GM21423 (cell line): ENCODE measurements around the gene ZNF417.
"Not testable (repeated sequence)": the region's sequence is repeated elsewhere in the genome, so short reads cannot be mapped to it uniquely, and the experiment has no call there.

ENCODE experiments used
- ATAC-seq: cut with Tn5 transposase; IDR thresholded peaks from one replicate; pipeline ENCODE4 v1.9.1; 2021; ENCODE audit warnings: mild to moderate bottlenecking, moderate library complexity; ENCODE audit not compliant: unreplicated experiment

The ZNF417 gene

GRCh38 chr19:57916168-57916995, at the start of gene ZNF417:
ZNF417 (minus strand) TSS chr19:57916592; CDS start chr19:57916411, 181 bp downstream.
- ATAC-seq = peak; percentile 98

DNA sequence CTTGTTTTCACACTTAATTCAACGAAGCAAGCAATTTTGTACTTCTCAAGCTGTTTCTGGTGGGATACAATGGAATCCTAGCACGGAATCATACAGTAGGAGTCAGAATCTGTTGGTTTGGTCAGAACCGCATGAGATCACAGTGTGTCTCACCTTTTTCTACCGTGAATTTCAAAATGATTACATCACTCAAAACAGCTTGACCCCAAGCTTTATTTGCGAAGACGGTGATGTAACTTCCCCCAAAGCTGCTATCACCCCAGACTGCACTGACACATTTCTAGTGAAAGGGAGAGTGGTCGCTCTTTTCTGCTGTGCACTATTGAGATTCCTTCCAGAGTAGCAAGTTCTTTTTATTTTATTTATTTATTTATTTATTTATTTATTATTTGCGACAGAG, 48.4 kb upstream of the ZNF417 start:
- no peak for ATAC-seq

DNA sequence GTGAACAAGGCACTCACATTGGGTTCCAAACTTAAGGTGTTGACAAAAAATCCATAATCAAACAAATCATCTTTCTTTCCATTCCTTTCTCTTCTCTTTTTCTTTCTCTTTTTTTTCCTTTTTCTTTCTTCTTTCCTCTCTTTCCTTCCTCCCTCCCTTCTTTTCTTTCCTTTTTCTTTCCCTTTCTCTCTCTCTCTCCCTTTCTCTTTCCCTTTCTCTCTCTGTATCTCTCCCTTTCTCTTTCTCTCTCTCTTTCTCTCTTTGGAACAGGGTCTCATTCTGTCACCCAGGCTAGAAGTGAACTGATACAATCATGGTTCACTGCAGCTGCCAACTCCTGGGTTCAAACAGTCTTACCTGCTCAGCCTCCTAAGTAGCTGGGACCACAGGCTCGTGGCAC, 45.4 kb upstream of the ZNF417 start:
- no peak for ATAC-seq

DNA sequence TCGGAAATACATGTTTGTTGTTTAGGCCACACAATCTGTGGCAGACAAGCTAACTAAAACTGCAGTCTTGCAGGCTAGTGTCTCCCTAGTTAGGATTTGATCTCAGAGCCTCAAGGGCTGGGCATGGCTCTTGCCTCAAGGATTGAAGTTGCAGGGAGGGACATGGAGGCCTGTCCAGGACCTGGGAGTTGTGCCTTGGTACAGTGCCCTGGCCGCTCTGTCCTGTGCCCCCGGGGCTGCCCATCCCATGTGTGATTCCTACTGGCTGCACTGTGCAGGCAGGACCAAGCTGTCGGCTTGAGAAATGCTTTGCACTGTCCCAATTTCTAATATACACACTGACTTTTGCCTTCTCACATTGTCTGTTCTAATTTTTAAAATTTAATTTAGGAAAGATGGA, 38.6 kb upstream of the ZNF417 start:
- ATAC-seq = no peak

GRCh38 chr19:57949702-57950101, 33.3 kb upstream of the ZNF417 start:
- no peak for ATAC-seq

- ATAC-seq = no peak
Observed at GRCh38 chr19:57949296-57949695, 32.9 kb upstream of the ZNF417 start.

DNA sequence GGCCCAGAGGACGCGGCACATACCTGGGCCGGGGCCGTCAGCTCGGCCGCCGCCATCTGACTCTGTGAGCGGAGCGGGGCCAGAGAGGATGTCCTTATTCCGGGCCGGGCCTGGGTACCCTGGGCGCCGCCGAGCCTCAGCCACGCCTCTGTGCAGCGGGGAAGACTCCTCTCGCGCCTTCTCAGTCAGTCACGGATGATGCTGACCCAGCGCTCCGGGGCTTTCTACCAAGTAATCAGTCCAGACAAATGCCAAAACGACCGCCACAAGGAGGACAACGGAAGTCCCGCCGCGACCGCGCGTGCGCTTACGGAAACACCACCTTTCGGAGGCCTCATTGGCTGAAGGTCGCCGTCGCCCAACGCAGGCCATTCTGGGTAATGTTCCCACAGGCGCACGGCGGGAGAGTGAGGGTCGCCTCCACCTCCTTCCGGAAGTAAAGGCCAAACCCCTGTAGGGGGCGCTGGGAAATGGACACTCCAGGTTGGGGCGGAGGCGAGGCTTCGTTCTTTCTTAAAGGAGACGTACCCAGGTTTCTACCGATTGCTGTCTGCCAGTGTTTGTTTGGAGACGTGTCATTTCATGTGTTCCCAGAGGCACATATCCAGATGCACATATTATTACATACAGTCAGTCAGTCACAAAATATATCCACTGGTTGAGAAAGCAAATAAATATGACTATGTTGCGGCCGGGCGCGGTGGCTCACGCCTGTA, 31.2 kb upstream of the ZNF417 start, which contains the start of gene ZNF256:
ZNF256 (minus strand) TSS at position 288 of the 716 bp plus-strand sequence; CDS start at position 56, 232 bp downstream.
- peak; percentile 94 for ATAC-seq

DNA sequence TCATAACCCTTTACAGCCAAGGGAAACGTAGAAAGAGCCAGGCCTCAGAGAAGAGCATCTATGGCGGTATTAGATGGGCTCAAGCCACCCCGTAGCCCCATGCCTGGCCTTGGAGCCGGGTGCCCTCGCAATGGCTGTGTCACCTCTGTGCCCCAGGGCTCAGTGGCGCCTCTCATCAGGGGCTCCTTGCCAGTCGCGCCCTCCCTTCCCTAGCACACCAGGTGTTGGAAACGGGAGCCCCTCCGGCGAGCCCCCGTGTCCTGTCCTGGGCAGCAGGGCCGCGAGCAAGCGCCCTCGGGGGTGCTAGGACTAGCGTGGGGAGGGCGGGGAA, 30.7 kb upstream of the ZNF417 start:
- no peak for ATAC-seq

DNA sequence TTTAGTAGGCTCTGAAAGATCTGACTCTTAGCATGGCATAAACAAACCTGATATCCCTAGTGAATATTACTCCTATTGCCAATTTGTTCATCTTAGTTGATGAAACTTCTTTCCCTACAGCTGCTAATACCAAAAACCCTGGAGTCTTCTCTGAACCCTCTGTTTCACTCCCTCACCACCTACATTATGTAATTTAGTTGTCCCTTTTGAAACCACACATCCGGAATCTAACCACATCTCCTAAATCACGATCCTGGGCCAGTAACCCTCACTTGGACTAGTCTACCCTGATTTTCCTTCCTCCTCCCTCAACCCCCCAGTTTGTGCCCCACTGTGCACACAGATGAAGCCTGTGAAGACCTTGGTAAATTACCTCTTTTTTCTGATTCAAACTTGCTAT, 29.9 kb upstream of the ZNF417 start:
- no peak for ATAC-seq

DNA sequence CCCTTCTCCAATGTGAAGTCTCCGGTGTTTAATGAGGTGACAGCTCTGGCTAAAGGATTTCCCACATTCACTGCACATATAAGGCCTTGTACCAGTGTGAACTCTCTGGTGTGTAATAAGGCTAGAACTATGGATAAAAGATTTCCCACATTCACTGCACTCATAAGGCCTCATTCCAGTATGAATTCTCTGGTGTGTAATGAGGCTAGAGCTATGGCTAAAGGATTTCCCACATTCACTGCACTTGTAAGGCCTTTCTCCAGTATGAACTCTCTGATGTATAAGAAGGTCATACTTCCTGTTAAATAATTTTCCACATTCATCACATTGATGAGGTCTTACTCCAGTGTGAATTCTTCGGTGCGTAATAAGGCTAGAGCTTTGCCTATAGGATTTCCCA, 25.2 kb upstream of the ZNF417 start:
- no peak for ATAC-seq

DNA sequence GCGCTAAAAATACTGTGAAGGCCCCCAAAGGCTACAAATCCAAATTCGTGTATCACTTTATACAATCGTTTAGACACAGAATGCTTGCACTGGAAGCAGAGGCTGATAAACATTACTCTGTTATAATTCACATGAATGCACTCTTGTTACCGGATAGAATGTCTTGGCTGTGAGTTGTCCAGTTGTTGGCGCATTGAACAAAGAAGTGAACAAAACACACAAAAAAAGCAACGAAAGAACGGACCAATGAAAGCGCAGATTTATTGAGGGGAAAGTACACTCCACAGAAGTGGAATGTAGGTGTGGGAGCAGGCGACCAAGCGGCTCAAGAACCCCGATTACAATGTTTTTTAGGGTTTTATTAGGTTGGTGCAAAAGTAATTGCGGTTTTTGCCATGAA, 19.3 kb upstream of the ZNF417 start:
- no peak for ATAC-seq

DNA sequence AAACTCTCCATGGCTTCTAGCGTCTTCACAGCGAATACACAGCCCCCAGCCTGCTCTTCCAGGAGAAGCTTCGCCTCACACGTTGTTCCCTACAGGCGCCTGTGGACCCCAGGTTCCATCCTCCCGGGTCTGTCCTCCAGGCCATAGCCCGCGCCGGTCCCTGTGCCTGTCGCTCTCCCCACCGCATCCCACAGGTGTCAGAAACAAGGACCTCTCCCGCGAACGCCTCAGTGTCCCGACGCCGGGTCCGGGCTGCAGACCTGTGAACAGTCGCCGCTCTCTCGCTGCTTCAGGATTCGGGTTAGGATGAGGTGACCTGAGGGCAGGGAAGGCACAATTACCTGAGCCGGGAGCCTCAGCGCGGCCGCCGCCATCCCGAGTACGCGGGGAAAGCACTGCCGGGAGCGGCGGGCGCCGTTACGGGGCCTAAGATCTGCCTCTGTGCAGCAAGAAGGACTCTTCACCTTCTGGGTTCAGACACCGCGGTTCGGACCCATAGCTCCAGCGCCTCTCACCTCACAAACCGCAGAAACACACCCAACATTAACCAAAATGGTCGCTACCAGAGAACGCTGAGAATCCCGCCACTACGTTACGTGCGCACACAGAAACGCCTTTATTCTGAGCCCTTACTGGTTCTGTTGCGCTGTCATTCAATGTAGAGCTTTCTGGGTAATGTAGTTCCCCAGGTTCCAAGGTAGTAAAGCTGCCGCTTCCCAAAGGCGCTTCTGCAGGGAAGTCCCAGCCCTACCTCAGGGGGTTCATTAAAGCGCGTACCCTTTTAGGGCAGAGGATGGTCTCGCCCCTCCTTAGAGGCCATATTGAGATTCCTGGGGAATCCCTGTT, 18.7 kb upstream of the ZNF417 start, which contains the start of gene ZNF418:
ZNF418 (minus strand) TSS at position 583 of the 846 bp plus-strand sequence. CDS start 1,580 bp downstream, outside the sequence.
- ATAC-seq = peak; percentile 77

- no peak for ATAC-seq
Observed at GRCh38 chr19:57927587-57927986, 11.2 kb upstream of the ZNF417 start.

GRCh38 chr19:57914531-57914930, 1.9 kb downstream of the ZNF417 start:
- no peak for ATAC-seq

DNA sequence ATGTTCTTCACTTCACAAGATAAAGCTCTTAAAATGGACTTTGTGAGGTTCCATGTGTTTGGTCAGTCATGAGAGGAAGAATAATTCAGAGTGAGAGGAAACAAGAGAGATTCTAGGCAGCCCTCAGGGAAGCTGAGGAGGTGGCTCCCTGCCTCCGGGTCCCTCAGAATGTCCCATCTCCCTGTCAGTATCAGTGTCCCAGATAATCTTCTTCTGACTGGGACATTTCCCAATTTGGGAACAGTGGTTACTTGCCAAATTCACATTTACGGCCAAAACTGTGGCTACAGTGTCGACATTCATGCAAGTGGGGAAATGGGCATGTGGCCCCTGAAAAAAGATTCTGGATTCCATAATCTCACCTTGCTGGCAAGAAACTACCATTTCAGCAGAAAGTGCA, 9.0 kb downstream of the ZNF417 start:
- ATAC-seq = no peak

DNA sequence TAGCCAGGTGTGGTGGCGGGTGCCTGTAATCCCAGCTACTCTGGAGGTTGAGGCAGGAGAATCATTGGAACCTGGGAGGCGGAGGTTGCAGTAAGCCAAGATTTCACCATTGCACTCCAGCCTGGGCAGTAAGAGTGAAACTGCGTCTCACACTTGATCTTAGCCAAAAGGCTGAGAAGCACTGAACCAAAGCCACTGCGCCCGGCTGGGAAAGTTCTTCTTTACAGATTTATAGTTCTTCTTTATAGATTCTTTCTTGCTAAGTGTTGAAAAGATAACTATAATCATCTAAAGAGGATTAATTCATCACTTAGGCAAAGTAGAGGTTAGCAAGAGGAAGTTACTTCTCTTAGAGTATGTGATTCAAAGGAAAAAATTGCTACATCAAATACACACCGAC, 11.1 kb downstream of the ZNF417 start:
- ATAC-seq = no peak

DNA sequence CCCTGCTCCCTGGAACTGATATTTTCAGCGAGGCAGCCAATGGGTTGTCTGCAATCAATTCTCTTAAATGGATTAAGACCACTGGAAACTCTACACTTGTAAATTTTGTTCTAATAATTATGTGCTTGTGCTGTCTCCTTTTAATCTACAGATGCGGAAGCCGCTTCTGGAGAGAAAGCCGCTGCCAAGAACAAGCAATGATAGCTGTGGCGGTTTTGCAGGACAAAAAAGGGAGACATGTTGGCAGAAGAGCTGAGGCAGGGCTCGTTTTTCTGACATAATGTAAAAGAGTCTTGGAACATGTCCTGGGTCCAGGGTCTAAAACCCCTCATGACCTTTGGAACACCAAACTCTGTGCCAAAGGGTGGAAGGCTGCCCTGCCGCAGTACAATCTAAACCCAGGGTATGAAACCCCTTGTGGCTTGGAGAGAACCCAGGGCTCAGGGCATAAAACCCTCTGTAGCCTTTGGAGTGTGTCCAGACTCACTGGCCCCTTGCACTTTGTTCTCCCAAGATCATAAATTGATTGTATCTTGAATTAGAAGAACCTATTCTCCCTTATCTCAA, 12.7 kb downstream of the ZNF417 start:
- ATAC-seq = no peak

DNA sequence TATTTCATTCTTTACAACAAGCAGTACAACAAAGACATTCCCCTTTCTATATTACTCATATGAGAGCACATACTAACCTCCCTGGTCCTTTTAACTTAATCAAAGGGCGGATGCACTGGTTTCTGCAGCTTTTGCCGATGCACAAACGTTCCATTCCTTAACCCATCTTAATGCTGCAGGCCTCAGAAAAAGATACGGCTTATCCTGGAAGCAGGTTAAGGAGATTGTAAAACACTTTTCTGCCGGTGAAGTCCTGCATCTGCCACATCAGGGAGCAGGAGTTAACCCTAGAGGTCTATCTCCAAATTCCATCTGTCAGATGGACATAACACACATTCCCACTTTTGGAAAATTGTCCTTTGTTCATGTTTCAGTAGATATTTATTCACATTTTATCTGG, 16.1 kb downstream of the ZNF417 start:
- no peak for ATAC-seq

- ATAC-seq = not testable (repeated sequence)
Observed at GRCh38 chr19:57890706-57891105, 25.7 kb downstream of the ZNF417 start.

DNA sequence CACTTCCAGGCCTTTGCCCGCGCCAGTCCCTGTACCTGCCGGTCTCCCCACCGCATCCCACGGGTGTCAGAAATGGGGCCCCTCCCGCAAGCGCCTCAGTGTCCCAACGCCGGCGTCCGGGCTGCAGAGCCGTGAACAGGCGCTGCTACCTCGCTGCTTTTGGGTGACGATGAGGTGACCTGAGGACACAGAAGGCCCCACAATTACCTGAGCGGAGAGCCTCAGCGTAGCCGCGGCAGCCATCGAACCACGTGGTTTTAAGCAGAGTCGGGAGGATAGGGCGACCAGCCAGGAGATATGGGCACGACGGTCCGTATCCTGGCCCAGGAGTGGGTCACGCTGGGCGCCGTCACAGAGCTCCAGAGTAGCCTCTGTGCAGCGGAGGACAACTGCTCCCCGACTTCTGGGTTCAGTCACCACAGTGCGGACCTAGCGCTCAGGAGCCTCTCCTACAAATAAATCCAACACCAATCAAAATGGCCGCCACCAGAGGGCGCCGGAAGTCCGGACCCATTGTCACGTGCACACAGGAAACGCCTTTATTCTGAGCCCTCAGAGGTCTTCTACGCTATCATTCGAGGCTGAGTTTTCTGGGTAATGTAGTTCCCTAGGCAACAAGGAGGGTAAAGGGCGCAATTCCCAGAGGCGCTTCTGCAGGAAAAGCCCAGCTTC, 27.7 kb downstream of the ZNF417 start, which contains the start of gene ZNF814:
ZNF814 (minus strand) TSS at position 478 of the 672 bp plus-strand sequence; CDS start at position 243, 235 bp downstream.
- peak; percentile 90 for ATAC-seq
